GM12872 (cell line): ENCODE measurements around the gene VSIR.

Experiments
- CTCF ChIP-seq: IDR thresholded peaks from 3 replicates; pipeline ENCODE4 v1.5.1; 2011; ENCODE audit warnings: low read depth, mild to moderate bottlenecking, low read length, moderate library complexity; ENCODE audit not compliant: insufficient read depth

VSIR gene

DNA sequence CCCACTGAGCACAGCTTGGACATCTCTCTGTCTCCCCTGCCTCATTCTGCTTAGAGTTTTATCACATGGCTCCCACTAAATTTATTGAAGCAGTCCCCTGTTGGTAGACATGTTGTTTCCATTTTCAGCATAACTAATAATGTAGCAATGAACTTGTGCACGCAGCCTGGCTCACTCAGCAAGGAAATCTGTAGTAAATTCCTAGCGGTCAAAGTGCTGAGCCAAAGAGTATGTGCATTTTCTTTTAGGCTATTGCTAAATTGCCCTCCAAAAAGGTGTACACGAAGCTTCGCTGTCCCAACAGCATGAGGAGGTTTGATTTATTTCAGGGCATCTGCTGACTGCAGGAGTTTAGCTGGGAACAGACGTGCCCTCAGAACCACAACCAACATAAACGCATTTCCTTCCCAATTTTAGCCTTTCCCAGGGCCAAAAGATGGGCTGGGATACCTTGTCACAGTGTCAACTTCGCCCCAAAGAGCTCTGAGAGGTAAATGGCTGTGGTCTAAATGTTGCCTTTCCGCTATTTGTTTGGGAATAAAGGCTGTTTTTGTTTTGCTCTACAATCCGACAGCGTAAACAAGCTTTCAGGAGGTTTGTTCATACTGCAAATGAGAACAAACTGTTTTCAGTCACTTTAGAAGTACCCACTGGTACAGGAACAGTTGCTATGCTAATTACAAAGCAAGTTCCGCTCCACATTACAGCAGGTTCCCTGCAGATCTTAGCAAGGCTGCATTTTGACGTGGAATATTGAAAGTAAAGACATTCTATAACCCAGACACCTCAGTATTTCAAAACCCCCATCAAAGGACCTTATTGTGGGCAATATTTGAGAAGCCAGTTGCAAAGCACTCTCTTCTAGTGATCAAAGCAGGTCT, 16.8 kb downstream of the VSIR start:
- TF ChIP-seq CTCF: no peak

DNA sequence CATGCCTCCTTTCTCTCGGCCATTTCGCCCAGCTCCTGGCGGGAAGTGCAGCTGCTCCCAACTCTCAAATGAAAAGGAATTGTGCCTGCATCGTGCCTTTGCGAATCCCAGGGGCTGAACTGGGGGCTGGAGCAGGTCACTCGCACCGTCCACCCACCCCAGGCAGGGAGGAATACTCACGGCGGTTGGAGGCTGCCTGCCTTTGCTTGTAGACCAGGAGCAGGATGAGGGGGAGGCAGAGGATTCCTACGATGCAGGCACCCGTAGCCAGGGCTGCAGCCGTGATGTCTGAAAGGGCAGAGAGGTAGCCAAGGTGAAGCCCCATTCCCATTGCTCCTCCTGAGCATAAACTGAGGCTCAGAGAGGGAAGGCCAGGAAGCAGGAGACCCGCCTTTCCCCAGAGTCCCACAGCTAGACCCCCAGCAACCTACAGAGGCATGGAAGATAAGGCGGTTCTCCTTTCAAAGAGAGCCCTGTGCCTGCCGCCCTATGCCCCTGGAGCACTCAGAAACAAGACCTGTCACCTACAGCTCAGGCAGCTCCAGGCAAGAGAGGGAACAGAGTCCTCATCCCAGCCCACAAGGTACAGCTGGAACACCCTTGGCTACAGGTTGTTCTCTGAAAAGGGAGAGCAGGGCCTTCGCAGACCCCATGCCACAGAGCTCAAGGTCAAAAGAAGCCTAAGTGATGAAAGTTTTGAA, 18.0 kb downstream of the VSIR start:
- TF ChIP-seq CTCF: no peak

DNA sequence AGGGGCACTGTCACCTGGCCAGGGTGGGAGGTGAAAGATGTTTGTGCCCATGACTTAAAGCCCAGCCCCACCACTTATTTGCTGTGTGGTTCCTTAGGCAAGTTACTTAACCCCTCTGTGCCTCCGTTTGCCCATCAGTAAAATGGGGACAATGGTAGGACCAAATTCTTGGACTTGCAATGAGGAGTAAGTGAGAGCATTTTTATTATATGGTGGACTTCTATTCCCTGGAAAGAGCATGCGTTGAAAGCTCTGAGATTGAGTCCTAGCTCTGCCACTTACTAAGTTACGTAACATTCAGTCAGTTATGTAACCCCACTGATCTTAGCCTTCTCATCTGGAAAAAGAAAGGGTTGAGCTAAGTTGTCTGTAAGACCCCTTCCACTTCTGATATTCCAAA, 18.8 kb downstream of the VSIR start:
- no peak for TF ChIP-seq CTCF

DNA sequence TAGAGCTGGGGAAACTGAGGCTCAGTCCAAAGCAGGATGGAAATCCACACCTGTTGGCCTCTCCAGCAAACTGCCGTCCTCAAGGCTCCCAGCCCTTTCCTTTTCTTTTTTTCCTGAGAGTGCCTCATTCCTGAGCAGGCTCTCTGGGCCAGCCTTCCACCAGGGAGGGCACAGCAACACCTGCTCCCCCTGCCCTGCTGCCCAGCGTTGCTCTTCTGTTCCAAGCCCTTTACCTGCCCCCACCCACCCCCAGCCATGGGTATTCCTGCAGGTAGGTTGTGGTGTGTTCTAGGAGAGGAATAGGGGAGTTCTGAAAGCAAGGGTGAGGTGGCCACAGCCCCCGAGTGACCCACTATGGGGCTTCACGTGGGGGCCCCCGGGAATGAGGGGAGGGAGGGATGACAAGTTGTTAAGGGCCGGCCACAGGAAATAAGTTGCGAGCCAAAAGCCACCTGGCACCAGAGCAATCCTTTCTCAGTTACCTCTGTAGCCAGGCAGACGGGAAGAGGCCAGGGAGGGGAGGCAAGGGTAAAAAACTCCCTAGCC, 19.3 kb downstream of the VSIR start:
- no peak for TF ChIP-seq CTCF

DNA sequence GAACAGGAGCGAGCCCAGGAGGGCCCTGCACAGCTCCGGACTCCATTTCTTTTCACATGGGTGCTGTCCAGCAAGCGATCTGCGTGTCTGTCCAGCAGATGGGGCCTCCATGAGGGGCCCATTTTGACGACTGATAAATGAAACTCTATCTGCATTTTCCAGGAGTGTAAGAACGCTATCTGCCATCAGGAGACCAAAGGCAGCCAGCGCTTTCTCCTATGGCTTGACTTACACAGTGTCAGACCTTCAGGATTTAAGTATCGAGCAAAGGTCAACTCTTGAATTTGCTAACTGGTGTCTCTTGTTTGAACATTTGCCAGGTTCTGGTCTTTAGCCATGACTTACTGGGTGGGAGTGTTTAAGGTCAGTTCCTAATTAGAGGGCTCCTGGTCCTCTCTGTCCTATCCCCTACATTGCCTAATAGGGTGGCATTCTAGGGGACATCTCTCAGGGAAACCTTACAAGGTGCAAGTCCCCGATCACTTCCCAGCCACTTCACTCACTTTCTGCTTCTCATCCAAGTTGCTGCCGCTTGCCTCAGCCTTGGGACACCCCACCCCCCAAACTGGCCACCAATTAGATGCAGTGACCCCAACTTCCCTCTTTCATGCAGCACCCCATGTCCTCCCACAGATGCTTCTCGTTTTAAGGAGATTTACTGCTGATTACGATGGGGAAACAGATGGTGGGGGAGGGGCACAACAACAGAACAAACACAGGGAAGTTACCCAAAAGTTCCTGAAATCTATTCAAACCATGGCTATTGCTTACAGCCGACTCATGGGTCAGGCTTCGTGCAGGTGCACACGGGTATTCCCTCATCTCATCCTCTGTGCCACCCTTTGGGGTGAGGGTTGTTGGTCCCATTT, 20.0 kb downstream of the VSIR start:
- TF ChIP-seq CTCF: no peak

- no peak for TF ChIP-seq CTCF
These were observed 20.8 kb downstream of the VSIR start for GRCh38 chr10:71752391-71753090.
